ENCODE data around the gene ATP8B1. TPM values are rescaled to one million over a fixed set of nuclear protein-coding genes. Genes with fewer than 3 reads are reported as not detected.

Gene ATP8B1
- total and polyA plus RNA-seq, 9 of the 15 experiments (the other 6 are each of a cell fraction or from before 2014, with no cell fraction given), result 0.01 to 0.22 (median 0.03) TPM; not detected in 3

- H3K36me3 ChIP-seq (ENCODE audit: control insufficient read depth, insufficient read depth, low read length), result no peaks in the 10 kb centered on the region
- no peaks in the 10 kb centered on the region for H3K9me1 ChIP-seq (ENCODE audit: control insufficient read depth, insufficient read depth, low read length)
- no peaks in the 10 kb centered on the region for H4K20me1 ChIP-seq (replicated peaks; ENCODE audit: control insufficient read depth, insufficient read depth, low read length)
- H3K9me3 ChIP-seq (replicated peaks; ENCODE audit: control insufficient read depth, insufficient read depth, low read depth, low read length), result no peaks in the 10 kb centered on the region
- peaks cover 4 to 11% of the 10 kb centered on the region in 2 experiments; a peak in 3 of 5 replicates for H3K4me1 ChIP-seq (replicated peaks in 1 of 2; ENCODE audit: control insufficient read depth in 2 of 2, insufficient read depth in 2 of 2, low read length in 2 of 2)
- FAIRE-seq, result no peak
- no peak overlapping the region for H3K27ac ChIP-seq (ENCODE audit: extremely low read depth, low read depth, low read length)
- H2AFZ ChIP-seq (ENCODE audit: low read depth, low read length), result no peak overlapping the region
- intact Hi-C loops (cut with micrococcal nuclease), result no loop called here
- no peak for ATAC-seq
- no peaks in the 10 kb centered on the region for H3K27me3 ChIP-seq (ENCODE audit: control insufficient read depth in 2 of 2, insufficient read depth in 2 of 2, low read length in 2 of 2)
- H3K9ac ChIP-seq (ENCODE audit: insufficient read depth in 1 of 2, low read depth in 2 of 2, low read length in 2 of 2), result no peak overlapping the region
- no peak for DNase-seq (ENCODE audit: extremely low read depth in 1 of 4, low spot score in 3 of 4)
- in situ Hi-C loops (cut with MboI), result no loop called here
- BruUV-seq (replicated peaks), result no TSS peak
- CTCF ChIA-PET (ENCODE audit: low intra/inter-chr PET ratio), result no interaction called here
- H3K4me2 ChIP-seq (ENCODE audit: insufficient read depth, low read length), result no peak overlapping the region
- WGBS (ENCODE audit: insufficient coverage, low coverage, missing lambda C conversion rate), result 22% methylated on average over 6 of the region's 6 CpGs
- no peaks in the 10 kb centered on the region for H3K79me2 ChIP-seq (ENCODE audit: control insufficient read depth, insufficient read depth, low read length)
- H3K4me3 ChIP-seq, result no peak overlapping the region
- POLR2A ChIA-PET, result no interaction called here
- TF ChIP-seq EWSR1 (IDR thresholded peaks at IDR 0.05; ENCODE audit: borderline replicate concordance, low read depth, partially characterized antibody) (no peak), ZBTB33 (CRISPR knock-in tag; IDR thresholded peaks at IDR 0.05) (no peak), KAT8 (IDR thresholded peaks at IDR 0.05; ENCODE audit: low read depth) (no peak), PHF20 (IDR thresholded peaks at IDR 0.05; ENCODE audit: partially characterized antibody) (no peak), CREBBP (IDR thresholded peaks at IDR 0.05; ENCODE audit: low read depth, low read length) (no peak), HDAC2 (IDR thresholded peaks at IDR 0.05) (no peak), TRIM24 (IDR thresholded peaks at IDR 0.05) (no peak), ZNF668 (CRISPR knock-in tag; IDR thresholded peaks at IDR 0.05) (no peak), CCNT2 (IDR thresholded peaks at IDR 0.05; ENCODE audit: borderline replicate concordance, extremely low read depth, insufficient read length, low read depth, low read length) (no peak), MBD1 (CRISPR knock-in tag; IDR thresholded peaks at IDR 0.05) (no peak), PPARD (CRISPR knock-in tag; IDR thresholded peaks at IDR 0.05) (no peak), ZNF197 (CRISPR knock-in tag; IDR thresholded peaks at IDR 0.05; ENCODE audit: low read depth) (no peak), STAG1 (CRISPR knock-in tag; IDR thresholded peaks at IDR 0.05; ENCODE audit: borderline replicate concordance) (no peak)
- TF ChIP-seq, protein P1, sequence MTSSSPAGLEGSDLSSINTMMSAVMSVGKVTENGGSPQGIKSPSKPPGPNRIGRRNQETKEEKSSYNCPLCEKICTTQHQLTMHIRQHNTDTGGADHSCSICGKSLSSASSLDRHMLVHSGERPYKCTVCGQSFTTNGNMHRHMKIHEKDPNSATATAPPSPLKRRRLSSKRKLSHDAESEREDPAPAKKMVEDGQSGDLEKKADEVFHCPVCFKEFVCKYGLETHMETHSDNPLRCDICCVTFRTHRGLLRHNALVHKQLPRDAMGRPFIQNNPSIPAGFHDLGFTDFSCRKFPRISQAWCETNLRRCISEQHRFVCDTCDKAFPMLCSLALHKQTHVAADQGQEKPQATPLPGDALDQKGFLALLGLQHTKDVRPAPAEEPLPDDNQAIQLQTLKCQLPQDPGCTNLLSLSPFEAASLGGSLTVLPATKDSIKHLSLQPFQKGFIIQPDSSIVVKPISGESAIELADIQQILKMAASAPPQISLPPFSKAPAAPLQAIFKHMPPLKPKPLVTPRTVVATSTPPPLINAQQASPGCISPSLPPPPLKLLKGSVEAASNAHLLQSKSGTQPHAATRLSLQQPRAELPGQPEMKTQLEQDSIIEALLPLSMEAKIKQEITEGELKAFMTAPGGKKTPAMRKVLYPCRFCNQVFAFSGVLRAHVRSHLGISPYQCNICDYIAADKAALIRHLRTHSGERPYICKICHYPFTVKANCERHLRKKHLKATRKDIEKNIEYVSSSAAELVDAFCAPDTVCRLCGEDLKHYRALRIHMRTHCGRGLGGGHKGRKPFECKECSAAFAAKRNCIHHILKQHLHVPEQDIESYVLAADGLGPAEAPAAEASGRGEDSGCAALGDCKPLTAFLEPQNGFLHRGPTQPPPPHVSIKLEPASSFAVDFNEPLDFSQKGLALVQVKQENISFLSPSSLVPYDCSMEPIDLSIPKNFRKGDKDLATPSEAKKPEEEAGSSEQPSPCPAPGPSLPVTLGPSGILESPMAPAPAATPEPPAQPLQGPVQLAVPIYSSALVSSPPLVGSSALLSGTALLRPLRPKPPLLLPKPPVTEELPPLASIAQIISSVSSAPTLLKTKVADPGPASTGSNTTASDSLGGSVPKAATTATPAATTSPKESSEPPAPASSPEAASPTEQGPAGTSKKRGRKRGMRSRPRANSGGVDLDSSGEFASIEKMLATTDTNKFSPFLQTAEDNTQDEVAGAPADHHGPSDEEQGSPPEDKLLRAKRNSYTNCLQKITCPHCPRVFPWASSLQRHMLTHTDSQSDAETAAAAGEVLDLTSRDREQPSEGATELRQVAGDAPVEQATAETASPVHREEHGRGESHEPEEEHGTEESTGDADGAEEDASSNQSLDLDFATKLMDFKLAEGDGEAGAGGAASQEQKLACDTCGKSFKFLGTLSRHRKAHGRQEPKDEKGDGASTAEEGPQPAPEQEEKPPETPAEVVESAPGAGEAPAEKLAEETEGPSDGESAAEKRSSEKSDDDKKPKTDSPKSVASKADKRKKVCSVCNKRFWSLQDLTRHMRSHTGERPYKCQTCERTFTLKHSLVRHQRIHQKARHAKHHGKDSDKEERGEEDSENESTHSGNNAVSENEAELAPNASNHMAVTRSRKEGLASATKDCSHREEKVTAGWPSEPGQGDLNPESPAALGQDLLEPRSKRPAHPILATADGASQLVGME (CRISPR knock-in tag; IDR thresholded peaks at IDR 0.05), result no peak
These were observed 14.0 kb downstream of the ATP8B1 start for GRCh38 chr18:57789090-57789489.
